K562 (cell line): Measurements from ENCODE around the gene YBX3. TPM values are rescaled to one million over a fixed set of nuclear protein-coding genes. Genes with fewer than 3 reads are reported as not detected.
A peak's percentile ranks its signal among the peaks of the same experiment; 100 is the strongest.

Experiments used
- BDP1 ChIP-seq: IDR thresholded peaks from 3 replicates; pipeline ENCODE4 v1.6.1; 2011; ENCODE audit not compliant: insufficient read length, insufficient read depth
- CBFA2T3 ChIP-seq: fragments of 450-650 bp; IDR thresholded peaks from 2 replicates; pipeline ENCODE4 v1.6.1; 2017
- CBX1 ChIP-seq: sonication (generic); IDR thresholded peaks from 2 replicates; pipeline ENCODE4 v1.6.1; 2016; ENCODE audit warnings: antibody characterized with exemption, low read depth, mild to moderate bottlenecking
- CTCF ChIP-seq, 3 experiments: IDR thresholded peaks in 2 of 3; conservative IDR thresholded peaks in 1 of 3; 2 replicates each; pipeline ENCODE4 v1.5.1; 2011 to 2012; ENCODE audit warnings: low read length in 3 of 3, mild to moderate bottlenecking in 3 of 3, control low read depth in 2 of 3, improper control_type of control experiment in 1 of 3, inconsistent platforms in 1 of 3, low read depth in 1 of 3, mixed read lengths in 1 of 3, moderate library complexity in 1 of 3; ENCODE audit not compliant: insufficient read depth in 2 of 3
- E4F1 ChIP-seq: fragments of 250-450 bp; sonication (Bioruptor Pico); IDR thresholded peaks from 2 replicates; pipeline ENCODE4 v1.5.0; 2021; ENCODE audit warnings: mild to moderate bottlenecking, borderline replicate concordance
- FOXM1 ChIP-seq, 2 experiments: fragments of 450-650 bp in 1 of 2; sonication (generic) in 1 of 2; formaldehyde crosslinking in 1 of 2; IDR thresholded peaks; 2 replicates each; pipeline versions ENCODE4 v1.6.1 to v1.9.0; 2017 to 2022; ENCODE audit warnings: low read depth in 2 of 2, mild to moderate bottlenecking in 2 of 2, missing genetic modification reagents in 1 of 2, moderate library complexity in 1 of 2
- FOXO4 ChIP-seq: fragments of 450-650 bp; formaldehyde crosslinking; IDR thresholded peaks from 2 replicates; pipeline ENCODE4 v1.4.0; 2020; ENCODE audit warnings: mild to moderate bottlenecking, moderate library complexity
- KDM1A ChIP-seq, 2 experiments: fragments of 450-650 bp; IDR thresholded peaks; 2 replicates each; pipeline ENCODE4 v1.6.1; 2016; ENCODE audit warnings: mild to moderate bottlenecking in 2 of 2
- KLF6 ChIP-seq: fragments of 250-450 bp; sonication (Bioruptor Pico); IDR thresholded peaks from 2 replicates; pipeline ENCODE4 v1.4.0; 2020; ENCODE audit warnings: mild to moderate bottlenecking, moderate library complexity, borderline replicate concordance
- RB1 ChIP-seq: fragments of 450-650 bp; IDR thresholded peaks from 2 replicates; pipeline ENCODE4 v1.6.1; 2017; ENCODE audit warnings: low read depth, mild to moderate bottlenecking
- SPI1 ChIP-seq: IDR thresholded peaks from 2 replicates; pipeline ENCODE4 v1.6.1; 2011; ENCODE audit warnings: low read depth, low read length, control low read depth, borderline replicate concordance
- SRSF7 ChIP-seq: fragments of 200-400 bp; formaldehyde crosslinking; optimal IDR thresholded peaks from 2 replicates; pipeline ENCODE3; 2017; ENCODE audit warnings: mild to moderate bottlenecking, low read depth, low read length
- U2AF1 ChIP-seq: fragments of 200-400 bp; formaldehyde crosslinking; optimal IDR thresholded peaks from 2 replicates; pipeline ENCODE3; 2017; ENCODE audit warnings: mild to moderate bottlenecking, low read depth, low read length, moderate library complexity
- polyA plus RNA-seq, 8 experiments: library from polyadenylated mRNA; depleted of rRNA in 4 of 8; stranded (reverse) in 5 of 8; unstranded in 3 of 8; fragments of >200 nt; fragmentation: Nextera tagmentation in 2 of 8; fragmentation: Illumina TruSeq in 1 of 8; extraction: Ambion mirVana in 2 of 8; extraction: Trizol in 1 of 8; gene quantifications; 2 replicates each; pipeline versions ENCODE4 v1.2.1 to v1.2.3, GENCODE V29; 2011 to 2014; ENCODE audit warnings: inconsistent platforms in 1 of 8, missing spikeins in 1 of 8
- total RNA-seq, 7 experiments: library from RNA; depleted of rRNA in 6 of 7; stranded (reverse); fragments of >200 nt in 6 of 7; fragmentation: Illumina TruSeq in 2 of 7; extraction: Trizol in 2 of 7; gene quantifications; 2 replicates each; pipeline versions ENCODE4 v1.2.1 to v1.2.3, GENCODE V29; 2011 to 2021; ENCODE audit warnings: low replicate concordance in 1 of 7
- TF ChIP-seq, protein P1 (sequence below): sonication (generic); formaldehyde crosslinking; IDR thresholded peaks from 2 replicates; pipeline ENCODE4 v1.8.0; 2022; ENCODE audit warnings: missing genetic modification reagents, mild to moderate bottlenecking, borderline replicate concordance
- TF ChIP-seq, protein P2 (sequence below): fragments of 250-450 bp; sonication (Bioruptor Pico); IDR thresholded peaks from 2 replicates; pipeline ENCODE4 v1.5.0; 2022; ENCODE audit warnings: mild to moderate bottlenecking
- TF ChIP-seq, protein P3 (sequence below), 3 experiments: fragments of 200-800 bp in 1 of 3; sonication (Bioruptor generic) in 1 of 3; sonication (generic) in 1 of 3; formaldehyde crosslinking in 1 of 3; IDR thresholded peaks; 2 replicates each; pipeline versions ENCODE4 v1.6.1 to v1.8.0; 2016 to 2022; ENCODE audit warnings: mild to moderate bottlenecking in 2 of 3, missing compliant biosample characterization in 2 of 3, missing genetic modification characterization in 2 of 3, missing genetic modification reagents in 1 of 3

Gene YBX3
- total and polyA plus RNA-seq, 9 of the 15 experiments (the other 6 are each of a cell fraction or from before 2014, with no cell fraction given) = 47.0 to 239 (median 81.5) TPM

- TF ChIP-seq CTCF (IDR thresholded peaks at IDR 0.05 in 2 of 3, conservative IDR thresholded peaks at IDR 0.05 in 1 of 3; ENCODE audit: insufficient read depth in 2 of 3, low read depth in 1 of 3, low read length in 3 of 3) (peak; percentile 76 to 89 (median 77)), E4F1 (CRISPR knock-in tag) (no peak), SRSF7 (no peak), SPI1 (peak; percentile 64; the same call in 1 of the 2 replicates), KLF6 (CRISPR knock-in tag) (no peak), FOXO4 (CRISPR knock-in tag) (no peak), KDM1A (IDR thresholded peaks at IDR 0.05) (0 out of 4 replicates have a peak, but pooled peaks of 1 of the 2 experiments have one; percentile 6), FOXM1 (IDR thresholded peaks at IDR 0.05; ENCODE audit: low read depth) (no peak), FOXM1 (CRISPR knock-in tag; IDR thresholded peaks at IDR 0.05; ENCODE audit: low read depth) (no peak), U2AF1 (no peak), CBFA2T3 (peak; percentile 61), CBX1 (no peak), RB1 (peak; percentile 81; the same call in 1 of the 2 replicates), BDP1 (no peak)
- TF ChIP-seq, protein P1, sequence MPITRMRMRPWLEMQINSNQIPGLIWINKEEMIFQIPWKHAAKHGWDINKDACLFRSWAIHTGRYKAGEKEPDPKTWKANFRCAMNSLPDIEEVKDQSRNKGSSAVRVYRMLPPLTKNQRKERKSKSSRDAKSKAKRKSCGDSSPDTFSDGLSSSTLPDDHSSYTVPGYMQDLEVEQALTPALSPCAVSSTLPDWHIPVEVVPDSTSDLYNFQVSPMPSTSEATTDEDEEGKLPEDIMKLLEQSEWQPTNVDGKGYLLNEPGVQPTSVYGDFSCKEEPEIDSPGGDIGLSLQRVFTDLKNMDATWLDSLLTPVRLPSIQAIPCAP (CRISPR knock-in tag) = no peak
- TF ChIP-seq, protein P2, sequence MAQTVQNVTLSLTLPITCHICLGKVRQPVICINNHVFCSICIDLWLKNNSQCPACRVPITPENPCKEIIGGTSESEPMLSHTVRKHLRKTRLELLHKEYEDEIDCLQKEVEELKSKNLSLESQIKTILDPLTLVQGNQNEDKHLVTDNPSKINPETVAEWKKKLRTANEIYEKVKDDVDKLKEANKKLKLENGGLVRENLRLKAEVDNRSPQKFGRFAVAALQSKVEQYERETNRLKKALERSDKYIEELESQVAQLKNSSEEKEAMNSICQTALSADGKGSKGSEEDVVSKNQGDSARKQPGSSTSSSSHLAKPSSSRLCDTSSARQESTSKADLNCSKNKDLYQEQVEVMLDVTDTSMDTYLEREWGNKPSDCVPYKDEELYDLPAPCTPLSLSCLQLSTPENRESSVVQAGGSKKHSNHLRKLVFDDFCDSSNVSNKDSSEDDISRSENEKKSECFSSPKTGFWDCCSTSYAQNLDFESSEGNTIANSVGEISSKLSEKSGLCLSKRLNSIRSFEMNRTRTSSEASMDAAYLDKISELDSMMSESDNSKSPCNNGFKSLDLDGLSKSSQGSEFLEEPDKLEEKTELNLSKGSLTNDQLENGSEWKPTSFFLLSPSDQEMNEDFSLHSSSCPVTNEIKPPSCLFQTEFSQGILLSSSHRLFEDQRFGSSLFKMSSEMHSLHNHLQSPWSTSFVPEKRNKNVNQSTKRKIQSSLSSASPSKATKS = no peak
- TF ChIP-seq, protein P3, sequence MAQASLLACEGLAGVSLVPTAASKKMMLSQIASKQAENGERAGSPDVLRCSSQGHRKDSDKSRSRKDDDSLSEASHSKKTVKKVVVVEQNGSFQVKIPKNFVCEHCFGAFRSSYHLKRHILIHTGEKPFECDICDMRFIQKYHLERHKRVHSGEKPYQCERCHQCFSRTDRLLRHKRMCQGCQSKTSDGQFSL (CRISPR knock-in tag; IDR thresholded peaks at IDR 0.05) = no peak
- TF ChIP-seq, protein P3 (tag; IDR thresholded peaks at IDR 0.05) = no peak
Observed at GRCh38 chr12:10673659-10674384, 49.3 kb downstream of the YBX3 start, which contains the start of gene STYK1 (continued).
